Myocyte (in vitro differentiated cells): ENCODE data around the gene MTR. TPM values are rescaled to one million over a fixed set of nuclear protein-coding genes. Genes with fewer than 3 reads are reported as not detected.
"Not testable (repeated sequence)": the region's sequence is repeated elsewhere in the genome, so short reads cannot be mapped to it uniquely, and the experiment has no call there.

Experiments
- DNase-seq: peaks from one replicate; pipeline ENCODE4 v3.0.0-alpha.2; 2012; ENCODE audit warnings: low read depth
- total RNA-seq: library from RNA; depleted of rRNA; stranded (reverse); fragments of >200 nt; gene quantifications from 2 replicates; pipeline ENCODE4 v1.2.3, GENCODE V29; 2014

The MTR gene
- total RNA-seq, 1 donor from 2014 or later = 22.9 TPM

DNA sequence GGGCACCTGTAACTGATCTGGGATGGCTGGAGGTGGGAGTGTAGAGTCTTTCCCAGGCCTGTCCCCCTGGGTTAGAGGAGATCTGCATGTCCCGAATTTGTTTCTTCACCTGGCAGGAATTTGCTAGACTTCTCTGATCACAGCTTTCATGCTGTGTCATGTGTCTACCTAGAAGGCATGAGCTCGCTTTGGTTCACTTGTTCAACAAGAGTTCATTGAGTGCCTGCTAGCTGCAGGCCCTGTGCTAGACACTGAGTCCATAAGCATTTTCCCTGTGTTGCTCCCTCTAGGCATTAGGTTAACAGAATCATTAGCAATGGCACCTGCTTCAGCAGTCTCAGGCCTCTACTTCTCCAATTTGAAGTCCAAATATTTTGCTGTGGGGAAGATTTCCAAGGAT lies 101.6 kb downstream of the MTR start:
- DNase-seq = no peak

GRCh38 chr1:236904892-236905741 lies 110.0 kb downstream of the MTR start:
- peak; percentile 38 for DNase-seq

DNA sequence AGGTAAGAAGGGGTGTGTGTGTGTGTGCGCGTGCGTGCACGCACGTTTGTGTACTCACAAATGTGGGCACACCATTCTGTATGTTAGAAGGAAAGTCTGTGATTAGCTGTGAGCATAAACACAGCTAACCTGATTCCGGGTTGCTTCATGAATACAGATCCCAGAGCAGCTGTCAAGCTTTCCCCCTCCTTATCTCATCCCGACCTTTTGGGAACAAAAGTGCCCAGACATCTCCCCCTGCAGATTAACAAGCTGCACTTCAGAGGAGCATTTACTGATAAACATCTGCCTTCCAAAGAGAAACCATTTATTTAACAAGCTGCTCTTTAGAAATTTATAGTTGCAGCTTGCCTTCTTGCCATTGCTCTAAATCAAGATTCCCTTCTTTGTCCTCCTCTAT lies 112.1 kb downstream of the MTR start:
- DNase-seq = no peak

DNA sequence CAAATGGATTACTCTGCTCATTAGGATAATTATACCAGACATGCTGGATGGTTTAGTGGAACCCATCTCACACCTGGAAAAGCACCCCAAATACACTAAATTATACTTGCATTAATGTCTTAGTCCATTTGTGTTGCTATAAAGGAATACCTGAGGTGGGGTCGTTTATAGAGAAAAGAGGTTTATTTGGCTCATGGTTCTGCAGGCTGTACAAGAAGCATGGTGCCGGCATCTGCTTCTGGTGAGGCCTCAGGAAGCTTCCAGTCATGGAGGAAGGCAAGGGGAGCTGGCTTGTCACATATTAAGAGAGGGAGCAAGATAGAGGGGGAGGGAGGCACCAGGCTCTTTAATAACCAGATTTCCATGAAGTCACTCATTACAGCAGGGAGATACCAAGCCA lies 113.6 kb downstream of the MTR start:
- no peak for DNase-seq

DNA sequence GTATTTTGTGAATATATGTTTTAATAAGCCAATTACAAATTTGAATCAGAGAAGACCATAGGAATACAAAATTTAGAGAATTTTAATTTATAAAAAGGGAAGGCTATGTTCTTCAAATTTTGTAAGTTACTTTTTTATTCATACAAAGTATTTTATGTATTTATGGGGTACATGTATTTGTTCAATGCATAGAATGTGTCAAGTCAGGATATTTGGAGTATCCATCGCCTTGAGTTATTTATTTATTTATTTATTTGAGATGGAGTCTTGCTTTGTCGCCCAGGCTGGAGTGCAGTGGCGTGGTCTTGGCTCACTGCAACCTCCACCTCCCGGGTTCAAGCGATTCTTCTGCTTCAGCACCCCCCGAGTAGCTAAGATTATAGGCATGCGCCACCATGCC lies 116.0 kb downstream of the MTR start:
- DNase-seq = not testable (repeated sequence)

DNA sequence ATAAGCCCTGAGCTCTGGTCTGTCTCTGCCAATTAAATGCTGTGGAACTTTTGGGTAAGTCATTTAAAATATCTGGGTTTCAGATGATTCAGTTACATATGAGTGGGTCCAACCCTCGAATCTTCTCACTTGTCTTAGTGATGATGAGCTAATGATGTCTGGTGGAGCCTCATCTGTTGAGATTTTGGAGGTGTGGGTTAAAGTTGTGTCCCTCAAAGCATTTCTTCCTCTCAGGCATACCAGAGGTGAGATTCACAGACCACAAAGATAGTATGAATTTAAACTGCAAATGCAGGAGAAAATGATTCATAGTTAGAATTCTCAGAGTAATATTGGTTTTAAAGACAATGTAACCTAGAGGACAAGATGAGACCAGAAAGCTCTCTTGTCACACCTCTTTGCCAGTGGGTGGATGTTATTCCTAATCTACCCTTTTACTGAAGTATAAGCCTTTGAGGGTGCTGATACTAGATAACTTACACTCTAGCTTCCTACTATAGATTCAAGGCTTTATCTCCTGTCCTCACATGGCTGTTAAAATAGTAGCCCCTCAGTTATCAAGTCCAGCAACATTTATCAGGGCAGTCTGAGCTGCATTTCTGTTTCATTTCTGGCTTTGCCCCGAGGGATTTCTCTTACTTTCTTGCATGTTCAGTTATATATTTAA lies 118.4 kb downstream of the MTR start:
- no peak for DNase-seq

DNA sequence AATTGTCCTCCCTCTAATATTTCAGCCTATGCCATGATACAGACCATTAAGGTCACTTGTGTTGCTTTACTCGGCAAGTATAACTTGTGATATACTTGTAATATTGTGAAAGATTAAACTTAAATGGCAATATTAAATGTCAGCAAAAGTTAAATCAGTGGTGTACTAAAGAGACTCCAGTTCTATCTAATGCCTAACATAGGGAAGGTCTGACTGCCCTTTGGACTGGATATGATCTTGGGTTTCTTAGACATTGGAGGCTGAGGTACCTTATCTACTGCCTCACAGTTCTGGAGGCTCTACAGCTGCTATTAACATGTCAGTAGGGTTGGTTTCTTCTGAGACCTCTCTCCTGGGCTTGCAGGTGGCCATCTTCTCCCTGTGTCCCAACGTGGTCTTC lies 119.3 kb downstream of the MTR start:
- no peak for DNase-seq

- DNase-seq = no peak
These were observed 121.2 kb downstream of the MTR start for GRCh38 chr1:236916131-236916800.

- no peak for DNase-seq
These were observed 122.4 kb downstream of the MTR start for GRCh38 chr1:236917448-236917847.

GRCh38 chr1:236920286-236920894 lies 125.3 kb downstream of the MTR start:
- peak; percentile 37 for DNase-seq

DNA sequence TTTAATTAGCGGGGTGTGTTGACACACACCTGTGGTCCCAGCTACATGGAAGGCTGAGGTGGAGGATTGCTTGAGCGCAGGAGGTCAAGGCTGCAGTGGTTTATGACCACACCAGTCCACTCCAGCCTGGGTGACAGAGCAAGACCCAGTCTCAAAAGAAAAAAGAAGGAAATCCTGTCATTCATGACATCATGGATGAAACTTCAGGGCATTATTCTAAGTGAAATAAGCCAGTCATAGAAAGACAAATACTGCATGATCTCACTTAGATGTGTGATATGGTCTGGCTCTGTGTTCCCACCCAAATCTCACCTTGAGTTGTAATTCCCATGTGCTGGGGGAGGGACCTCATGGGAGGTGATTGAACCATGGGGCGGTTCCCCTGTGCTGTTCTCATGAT lies 126.5 kb downstream of the MTR start:
- DNase-seq = no peak

GRCh38 chr1:236922190-236922589 lies 127.1 kb downstream of the MTR start:
- peak; percentile 80 for DNase-seq

DNA sequence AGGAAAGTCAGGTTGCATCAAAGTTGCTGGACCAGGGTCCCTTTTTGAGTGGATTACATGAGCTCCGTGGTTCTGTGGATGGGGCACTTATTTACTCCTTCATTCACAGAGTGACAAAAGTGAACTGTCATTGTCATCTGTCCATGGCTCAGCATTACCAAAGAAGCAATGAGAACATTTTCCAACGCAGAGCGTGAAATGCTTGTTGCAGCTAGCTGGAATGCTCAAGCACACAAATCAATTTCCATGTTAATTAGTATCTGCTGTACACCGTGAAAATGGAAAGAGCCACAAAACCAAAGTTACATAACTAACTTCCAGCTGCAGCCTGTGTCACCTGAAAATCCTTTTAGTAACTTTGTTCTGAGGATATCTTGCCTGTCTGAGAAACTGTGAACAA lies 130.3 kb downstream of the MTR start:
- DNase-seq = no peak

DNA sequence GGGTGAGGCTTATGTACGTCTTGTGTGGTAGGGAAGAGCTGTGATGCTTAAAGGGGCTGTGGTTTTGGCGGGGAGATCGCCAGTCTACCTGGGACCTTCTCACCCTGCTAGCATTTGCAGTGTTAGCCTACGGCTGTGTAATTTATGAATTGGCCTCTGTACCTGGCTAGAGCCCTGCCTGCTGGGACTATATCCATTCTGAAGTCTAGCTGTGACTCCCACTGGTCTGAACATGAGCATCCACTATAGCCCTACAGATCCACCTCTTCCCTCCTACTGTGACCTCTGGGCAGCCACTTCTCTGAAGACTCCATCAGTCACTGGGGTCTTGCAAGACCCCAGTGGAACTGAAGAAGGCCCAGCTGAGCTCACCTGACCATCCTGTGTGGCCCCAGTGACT lies 135.4 kb downstream of the MTR start:
- DNase-seq = no peak

DNA sequence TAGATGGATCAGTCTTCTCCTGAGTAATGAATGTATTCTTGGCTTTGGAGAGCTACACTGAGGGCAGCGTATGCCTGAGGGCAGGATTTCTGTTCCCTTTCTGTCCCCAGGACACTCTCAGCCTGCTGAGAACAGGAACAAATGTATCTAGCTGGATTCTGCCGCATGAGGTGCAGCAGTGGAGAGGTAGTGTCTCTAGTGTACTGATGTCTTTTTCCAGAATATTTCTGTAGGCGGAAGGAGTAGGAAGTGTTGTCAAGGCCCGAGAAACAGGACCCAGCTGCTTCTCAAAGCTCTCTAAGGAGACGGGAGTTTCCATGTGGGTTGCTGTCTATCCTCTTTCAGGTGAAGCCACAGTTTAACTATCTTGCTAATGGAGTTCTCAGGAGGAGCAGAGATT lies 143.7 kb downstream of the MTR start:
- no peak for DNase-seq

- no peak for DNase-seq
These were observed 147.3 kb downstream of the MTR start for GRCh38 chr1:236942431-236942830.

DNA sequence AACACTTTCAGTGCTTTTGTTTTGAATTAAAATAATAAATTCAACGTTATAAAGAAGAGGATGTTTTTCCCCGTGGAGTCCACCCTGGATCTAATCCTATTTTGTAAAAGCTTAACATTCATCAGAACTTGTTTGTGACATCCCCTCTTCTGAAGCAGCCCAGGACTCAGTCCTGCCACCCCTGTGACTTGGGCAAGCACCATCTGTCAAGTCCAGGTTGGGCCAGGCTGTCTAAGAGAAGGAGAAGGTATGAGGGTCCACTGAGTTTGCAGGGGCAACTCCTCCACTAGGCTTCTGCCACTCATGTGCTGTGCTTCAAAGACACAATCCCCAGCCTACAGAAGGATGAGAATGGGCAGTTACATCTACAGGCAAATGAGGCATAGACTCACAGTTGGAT lies 149.5 kb downstream of the MTR start:
- no peak for DNase-seq

DNA sequence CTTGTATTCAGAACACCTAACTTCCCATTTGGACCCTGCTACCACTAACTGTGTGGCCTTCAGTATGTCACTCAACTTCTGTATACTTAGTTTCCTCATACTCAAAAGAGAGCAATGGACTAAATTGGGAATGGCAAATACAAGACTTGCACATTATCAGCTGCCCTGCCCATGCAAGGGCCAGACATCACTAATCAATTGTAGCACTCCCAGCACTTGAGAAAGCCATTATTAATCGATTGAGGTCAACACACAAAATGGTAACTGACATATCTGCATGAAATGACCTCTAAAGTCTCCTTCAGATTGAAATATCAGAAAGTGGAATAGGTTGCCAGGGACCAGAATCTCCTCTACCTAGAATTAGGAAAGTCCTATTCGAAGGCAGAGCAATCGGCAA lies 149.9 kb downstream of the MTR start:
- DNase-seq = no peak

- no peak for DNase-seq
These were observed 152.7 kb downstream of the MTR start for GRCh38 chr1:236947794-236948193.

DNA sequence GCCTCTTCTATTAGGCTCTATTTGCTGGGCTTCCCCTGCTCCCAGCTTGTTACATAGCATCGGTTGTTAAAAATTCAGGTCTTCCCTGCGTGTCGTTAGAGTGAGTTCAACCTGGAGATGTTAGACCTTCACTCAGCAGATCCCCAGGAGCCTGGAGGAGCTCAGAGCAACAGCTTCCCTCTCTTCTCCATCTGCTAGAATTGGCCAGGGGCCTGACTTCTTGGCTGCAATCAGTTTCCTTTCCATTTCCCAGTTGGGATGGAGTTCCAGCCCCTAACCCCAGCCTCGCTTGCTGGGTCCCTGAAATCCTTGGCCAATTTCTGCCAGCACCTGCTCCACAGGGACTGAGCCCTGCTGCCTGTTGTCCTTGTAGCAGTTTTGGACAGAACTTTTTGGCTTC lies 153.3 kb downstream of the MTR start:
- no peak for DNase-seq

- DNase-seq = no peak
These were observed 153.9 kb downstream of the MTR start for GRCh38 chr1:236948996-236949395.

GRCh38 chr1:236950365-236950764 lies 155.3 kb downstream of the MTR start:
- no peak for DNase-seq
